ENCODE results near the gene ADAP1.
"Not testable (repeated sequence)": the region's sequence is repeated elsewhere in the genome, so short reads cannot be mapped to it uniquely, and the experiment has no call there.

Gene ADAP1

GRCh38 chr7:974820-975681 lies 20.6 kb upstream of the ADAP1 start, which contains the start of gene COX19:
COX19 (minus strand) TSS chr7:975549; CDS start chr7:975509, 40 bp downstream.
- DNase-seq (ENCODE audit: low read depth in 2 of 2), result peak; percentile 75 to 79

DNA sequence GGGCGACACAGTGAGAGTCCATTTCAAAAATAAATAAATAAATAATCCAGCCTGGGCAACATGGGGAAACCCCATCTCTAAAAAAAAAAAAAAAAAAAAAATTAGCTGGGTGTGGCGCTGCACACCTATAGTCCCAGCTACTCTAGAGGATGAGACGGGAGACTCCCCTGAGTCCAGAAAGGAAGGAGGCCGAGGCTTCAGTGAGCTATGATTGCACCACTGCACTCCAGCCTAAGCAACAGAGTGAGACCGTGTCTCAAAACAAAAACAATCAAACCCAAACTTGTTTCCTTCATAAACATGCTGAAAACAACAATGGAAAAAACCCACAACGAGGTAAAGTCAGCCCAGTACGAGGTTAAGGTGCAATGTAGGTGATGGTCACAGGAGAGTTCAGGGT lies 19.7 kb upstream of the ADAP1 start:
- DNase-seq (ENCODE audit: low read depth in 2 of 2), result no peak

DNA sequence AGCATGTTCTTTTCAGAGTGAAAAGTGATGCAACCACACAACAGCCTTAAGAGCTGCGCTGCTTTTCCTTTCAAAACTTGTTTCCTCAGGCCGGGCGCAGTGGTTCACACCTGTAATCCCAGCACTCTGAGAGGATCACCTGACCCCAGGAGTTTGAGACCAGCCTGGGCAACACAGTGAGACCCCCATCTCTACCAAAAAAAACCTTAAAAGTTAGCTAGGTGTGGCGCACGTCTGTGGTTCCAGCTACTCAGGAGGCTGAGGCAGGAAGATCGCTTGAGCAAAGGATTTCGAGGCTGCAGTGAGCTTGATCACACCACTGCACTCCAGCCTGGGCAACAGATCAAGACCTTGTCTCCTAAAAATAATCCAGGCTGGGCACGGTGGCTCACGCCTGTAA lies 18.8 kb upstream of the ADAP1 start:
- DNase-seq (ENCODE audit: low read depth in 2 of 2), result no peak

DNA sequence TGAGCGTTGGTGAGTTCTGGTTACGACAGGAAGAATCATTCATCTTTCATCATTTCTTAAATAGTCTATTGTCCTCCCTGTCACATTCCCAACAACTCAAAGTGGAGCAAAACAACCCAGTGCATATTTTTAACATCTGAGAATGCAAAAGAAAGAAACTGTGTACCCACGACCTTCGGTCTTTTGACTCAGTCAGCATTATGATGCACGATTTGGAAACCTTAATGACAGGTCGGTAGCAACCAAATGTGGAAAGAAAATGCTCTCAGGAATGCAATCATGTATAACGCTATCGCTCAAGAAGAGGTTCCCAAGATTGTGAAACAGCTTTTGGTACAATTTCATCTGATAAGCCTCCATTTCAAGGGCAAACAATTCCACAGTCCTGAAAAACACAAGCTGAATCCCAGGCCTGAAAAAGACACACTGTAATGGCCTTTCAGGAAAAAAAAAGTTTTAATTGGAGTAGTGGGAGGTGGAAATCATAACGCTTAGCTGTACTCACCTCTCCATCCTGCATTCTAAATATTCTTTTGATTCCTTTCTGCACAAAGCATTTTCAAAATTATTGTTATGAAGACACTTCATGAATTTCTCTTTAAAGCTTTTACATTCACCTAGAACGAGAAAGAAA lies 18.3 kb upstream of the ADAP1 start:
- no peak for DNase-seq (ENCODE audit: low read depth in 2 of 2)

- no peak for DNase-seq (ENCODE audit: low read depth in 2 of 2)
These were observed 17.6 kb upstream of the ADAP1 start for GRCh38 chr7:972110-972509.

DNA sequence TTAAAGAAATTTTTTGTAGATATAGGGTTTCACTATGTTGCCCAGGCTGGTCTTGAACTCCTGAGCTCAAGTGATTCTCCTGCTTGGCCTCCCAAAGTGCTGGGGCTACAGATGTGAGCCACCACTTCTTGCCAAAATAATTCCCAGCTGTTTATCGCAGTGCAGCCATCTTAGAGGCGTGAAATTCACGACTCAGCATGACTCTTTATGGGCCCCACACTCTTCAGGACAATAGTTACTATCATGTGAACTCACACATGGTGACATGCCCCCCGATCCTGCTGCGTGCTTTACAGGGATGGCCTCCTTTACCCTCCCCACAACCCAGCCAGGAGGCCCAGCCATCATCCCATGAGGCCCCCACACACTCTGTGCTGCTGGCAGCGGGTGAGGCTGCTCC lies 16.3 kb upstream of the ADAP1 start:
- DNase-seq (ENCODE audit: low read depth in 2 of 2), result no peak

- DNase-seq (ENCODE audit: low read depth in 2 of 2), result no peak
These were observed 14.9 kb upstream of the ADAP1 start for GRCh38 chr7:969403-969802.

DNA sequence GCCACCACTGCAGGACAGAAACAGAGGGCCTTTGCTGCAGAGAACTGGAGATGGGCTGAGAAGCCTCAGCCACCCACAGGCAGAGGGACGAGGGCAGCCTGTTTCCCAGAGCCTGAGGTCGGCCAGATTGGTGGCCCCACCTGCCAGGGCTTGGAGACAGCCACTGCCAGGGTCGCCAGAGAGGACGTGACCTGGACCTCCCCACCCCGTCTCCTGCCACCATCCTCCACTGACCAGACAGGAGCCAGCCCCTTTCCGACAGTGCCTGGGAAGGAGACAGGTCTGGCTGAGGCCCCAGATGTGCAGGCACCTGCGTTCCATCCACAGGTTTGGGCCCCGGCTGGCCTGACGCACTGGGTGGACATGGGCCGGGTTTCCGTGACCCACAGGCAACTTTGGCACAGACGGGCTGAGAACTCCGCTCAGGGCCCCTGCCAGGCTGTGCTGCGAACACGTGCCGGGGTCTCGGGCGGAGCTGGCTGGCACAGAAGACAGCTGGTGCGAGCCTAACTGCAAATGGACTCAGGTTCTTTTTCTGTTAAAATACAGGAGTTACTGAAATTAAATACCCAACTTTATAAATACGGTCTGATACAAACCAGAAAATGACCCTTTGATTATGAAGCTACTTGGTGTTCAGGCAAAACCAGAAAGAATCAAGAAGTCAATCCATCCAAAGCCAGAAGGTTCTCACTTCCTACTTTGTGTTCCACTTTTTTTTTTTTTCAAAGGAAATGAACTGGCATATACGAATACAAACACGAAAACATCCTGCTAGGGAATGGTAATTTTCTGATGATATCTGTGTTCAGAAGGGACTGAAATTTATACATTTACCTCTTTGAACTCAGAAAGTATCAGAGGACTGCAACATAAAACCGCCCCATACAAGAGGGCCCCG lies 14.0 kb upstream of the ADAP1 start:
- no peak for DNase-seq (ENCODE audit: low read depth in 2 of 2)

- no peak for DNase-seq (ENCODE audit: low read depth in 2 of 2)
These were observed 13.0 kb upstream of the ADAP1 start for GRCh38 chr7:967361-968082.

DNA sequence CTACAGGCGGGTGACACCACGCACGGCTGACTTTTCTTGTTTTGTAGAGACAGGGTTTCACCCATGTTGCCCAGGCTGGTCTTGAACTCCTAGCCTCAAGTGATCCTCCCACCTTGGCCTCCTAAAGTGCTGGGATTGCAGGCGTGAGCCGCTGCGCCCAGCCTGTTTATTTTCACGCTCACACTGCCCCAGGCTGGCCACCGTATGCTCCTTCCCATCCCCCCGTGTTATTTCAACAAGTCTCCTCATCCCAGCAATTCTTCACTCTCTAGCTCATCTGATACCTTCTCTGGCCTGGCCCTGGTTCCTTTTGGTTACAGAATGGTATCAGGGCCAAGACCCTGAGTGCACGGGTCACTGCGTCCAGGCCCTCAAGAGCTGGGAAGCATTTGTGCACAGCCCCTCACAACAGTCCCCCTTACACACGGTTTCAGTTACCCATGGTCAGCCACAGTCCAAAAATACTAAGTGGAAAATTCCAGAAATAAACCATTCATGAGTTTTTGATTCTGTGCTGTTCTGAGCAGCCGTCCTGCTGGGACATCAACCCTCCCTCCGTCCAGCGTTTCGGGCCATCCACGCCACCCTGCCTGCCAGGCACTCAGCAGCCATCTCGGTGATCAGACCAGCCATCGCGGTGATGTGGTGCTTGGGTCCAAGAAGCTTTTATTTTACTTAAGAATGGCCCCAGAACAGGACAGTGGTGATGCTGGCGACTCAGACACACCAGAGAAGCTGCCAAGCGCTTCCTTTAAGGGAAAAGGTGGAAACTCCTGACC lies 12.0 kb upstream of the ADAP1 start:
- DNase-seq (ENCODE audit: low read depth in 2 of 2), result no peak

DNA sequence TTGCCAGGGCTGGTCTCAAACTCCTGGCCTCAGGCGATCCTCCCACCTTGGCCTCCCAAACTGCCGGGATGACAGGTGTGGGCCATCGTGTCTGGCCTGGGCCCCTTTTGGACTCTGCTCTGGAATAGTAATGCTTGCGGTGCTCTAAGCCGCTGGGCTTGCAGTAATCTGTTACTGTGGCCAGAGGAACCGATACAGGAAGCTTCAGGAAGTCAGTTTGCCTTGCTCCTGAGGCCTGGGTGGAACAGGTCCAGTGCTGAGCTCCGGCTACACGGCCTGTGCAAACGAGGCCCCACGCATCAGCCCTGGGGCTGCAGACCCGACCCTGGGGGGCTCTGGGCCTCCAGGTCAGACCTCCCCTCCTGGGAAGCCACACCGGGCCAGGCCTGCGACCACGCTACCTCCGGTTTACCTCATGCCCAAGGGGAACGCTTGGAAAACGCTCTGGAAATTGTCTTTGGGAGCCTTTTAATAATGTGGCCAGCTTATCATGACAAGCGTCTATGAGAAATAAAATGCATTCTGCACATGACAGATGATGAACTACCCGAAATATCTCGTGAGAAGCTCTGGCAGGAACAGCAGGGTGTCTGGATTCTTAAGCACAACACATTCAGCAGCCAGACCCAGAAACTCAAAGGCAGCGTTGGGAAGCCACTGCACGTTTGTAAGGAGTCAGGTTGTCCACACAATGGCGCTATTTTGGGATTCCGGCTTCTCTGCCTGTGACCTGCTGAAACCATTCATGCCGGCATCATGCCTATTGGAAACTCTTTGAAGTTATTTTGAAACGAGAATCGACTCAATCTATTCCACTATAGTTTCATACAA lies 10.1 kb upstream of the ADAP1 start:
- no peak for DNase-seq (ENCODE audit: low read depth in 2 of 2)

- no peak for DNase-seq (ENCODE audit: low read depth in 2 of 2)
These were observed 9.0 kb upstream of the ADAP1 start for GRCh38 chr7:963236-964078.

GRCh38 chr7:962401-963081 lies 8.1 kb upstream of the ADAP1 start:
- no peak for DNase-seq (ENCODE audit: low read depth in 2 of 2)

DNA sequence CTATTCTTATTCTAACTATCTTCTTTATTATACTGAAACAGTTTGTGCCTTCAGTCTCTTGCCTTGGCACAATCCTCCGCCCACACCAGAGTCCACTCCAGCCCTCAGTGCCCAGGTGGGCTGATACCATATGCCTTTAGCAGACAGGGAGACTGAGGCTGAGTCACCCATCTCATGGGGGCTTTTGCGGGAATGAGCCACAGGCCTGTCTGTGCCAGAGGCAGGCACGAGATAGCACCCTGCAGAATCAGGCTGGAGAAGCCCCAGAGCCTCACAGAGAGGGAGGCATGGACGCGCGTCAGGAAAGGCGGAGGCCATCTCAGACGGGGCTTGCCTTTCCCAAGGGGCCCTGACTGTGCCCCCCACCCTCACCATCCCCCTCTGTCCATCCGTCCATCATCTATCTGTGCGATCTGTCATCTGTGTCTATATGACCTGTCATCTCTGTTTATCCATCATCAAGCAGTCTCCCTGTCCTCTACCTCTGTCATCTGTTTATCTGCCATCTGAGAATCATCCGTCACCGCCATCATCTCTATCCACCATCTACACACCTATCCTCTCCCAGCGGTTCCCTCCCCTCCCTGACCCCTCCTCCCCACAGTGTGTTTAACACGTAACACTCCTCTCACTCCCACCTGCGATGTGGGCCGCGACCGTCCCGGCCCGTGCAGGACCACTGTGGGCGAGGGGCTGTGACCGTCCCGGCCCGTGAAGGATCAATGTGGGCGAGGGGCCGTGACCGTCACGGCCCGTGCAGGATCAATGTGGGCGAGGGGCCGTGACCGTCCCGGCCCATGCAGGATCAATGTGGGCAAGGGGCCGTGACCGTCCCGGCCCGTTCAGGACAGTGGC lies 7.3 kb upstream of the ADAP1 start:
- DNase-seq (ENCODE audit: low read depth in 2 of 2), result no peak

DNA sequence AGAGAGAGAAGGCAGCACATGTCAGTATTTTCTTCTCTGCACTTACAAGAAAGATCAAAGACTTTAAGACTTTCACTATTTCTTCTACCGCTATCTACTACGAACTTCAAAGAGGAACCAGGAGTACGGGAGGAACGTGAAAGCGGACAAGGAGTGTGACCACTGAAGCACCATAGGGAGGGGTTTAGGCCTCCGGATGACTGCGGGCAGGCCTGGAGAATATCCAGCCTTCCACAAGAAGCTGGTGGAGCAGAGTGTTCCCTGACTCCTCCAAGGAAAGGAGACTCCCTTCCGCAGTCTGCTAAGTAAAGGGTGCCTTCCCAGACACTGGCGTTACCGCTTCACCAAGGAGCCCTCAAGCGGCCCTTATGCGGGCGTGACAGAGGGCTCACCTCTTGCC lies 6.5 kb upstream of the ADAP1 start:
- not testable (repeated sequence) for DNase-seq (ENCODE audit: low read depth in 2 of 2)

- no peak for DNase-seq (ENCODE audit: low read depth in 2 of 2)
These were observed 5.9 kb upstream of the ADAP1 start for GRCh38 chr7:960269-960871.

GRCh38 chr7:959740-960139 lies 5.3 kb upstream of the ADAP1 start:
- not testable (repeated sequence) for DNase-seq (ENCODE audit: low read depth in 2 of 2)

Data from stimulated activated CD8-positive, alpha-beta memory T cell treated with anti-CD3 and anti-CD28 coated beads, Interleukin-7, amount 100 ng/mL, for 1 hour (primary cell).